Raji (cell line): ENCODE measurements around the gene CA11.

Source experiments
- POLR2A ChIP-seq: IDR thresholded peaks from 2 replicates; pipeline ENCODE4 v1.6.1; 2011; ENCODE audit warnings: low read depth, low read length, control low read depth; ENCODE audit not compliant: insufficient read depth

Gene CA11

DNA sequence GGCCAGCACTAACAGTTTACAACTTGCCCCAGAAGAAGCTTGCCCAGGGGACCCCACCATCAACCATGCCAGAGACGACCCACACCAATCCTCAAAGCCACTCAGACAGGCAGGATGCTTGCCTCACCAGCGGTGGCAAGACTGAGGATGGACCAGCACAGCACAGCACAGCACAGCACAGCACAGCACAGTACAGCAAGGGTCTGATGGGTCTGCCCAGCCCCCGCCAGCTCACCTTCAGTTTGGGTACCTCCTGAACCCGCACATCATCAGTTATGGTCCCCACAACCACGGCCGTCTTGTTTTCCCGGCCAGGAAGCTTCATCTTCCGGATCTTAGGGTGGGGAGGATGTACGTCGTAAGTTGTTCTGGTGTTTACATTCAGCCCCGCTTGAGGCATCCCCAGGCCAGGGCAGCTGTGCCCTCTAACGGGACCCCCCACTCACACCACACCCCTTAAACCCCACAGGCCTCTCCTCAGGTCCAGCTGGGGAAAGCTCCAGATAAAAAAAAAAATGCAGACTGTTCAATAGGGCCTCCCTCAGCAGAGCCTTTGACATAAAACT lies 29.4 kb downstream of the CA11 start:
- TF ChIP-seq POLR2A, result no peak

DNA sequence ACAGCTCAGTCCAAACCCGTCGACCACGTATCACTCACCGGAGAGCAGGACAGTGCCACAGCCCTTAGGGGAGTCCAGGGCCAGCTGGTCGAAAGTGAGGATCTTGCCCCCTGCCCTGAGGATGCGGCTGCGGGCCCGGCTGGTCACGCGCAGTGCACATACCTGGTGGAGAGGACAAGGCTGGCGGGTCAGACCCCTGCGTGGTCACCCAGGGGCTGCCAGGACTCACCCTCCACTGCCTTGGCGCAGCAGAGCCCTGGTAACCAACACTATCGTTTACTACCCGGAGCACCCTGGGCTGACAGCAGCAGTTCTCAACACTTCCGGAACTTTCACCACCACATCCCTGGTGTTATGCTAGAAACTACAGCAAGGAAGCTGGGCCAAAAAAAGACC lies 29.9 kb downstream of the CA11 start:
- no peak for TF ChIP-seq POLR2A

DNA sequence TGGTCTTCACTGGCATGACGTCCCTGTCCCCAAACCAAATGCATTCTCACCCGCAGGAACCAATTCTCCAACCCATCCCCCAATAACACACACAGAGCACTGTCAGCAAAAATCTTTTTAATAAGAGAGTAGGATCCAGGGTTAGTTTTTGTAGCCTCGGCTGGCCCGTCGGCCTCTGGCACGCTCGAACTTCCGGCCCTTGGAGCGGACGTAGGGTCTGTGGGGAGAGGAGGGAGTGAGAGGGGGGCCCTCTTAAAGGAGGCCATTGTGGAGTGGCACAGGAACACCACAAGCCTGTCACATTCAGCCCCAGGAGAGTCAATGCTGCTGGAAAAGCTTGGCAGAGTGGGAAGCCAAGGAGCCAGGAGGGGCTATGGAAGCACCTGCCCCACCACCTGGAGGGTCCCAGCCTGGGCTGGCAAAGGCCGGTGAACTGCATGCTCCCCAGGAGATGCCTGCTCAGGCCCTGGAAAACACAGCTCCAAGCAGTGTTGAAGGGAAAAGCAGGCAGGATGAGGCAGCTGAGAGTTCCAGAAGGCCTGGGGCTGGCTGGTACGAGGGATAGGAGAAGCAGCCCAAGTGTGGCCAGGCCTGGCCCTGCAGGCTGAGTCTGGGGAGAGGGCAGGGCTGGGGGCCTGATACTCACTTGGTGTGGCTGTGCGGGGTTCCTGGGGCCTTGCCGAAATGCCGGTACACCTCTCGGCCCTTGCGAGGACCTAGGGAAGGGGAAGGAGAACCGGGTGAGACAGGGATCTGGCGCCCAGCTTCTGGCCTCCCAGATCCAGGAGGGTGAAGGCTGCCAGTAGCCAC lies 30.6 kb downstream of the CA11 start:
- no peak for TF ChIP-seq POLR2A

DNA sequence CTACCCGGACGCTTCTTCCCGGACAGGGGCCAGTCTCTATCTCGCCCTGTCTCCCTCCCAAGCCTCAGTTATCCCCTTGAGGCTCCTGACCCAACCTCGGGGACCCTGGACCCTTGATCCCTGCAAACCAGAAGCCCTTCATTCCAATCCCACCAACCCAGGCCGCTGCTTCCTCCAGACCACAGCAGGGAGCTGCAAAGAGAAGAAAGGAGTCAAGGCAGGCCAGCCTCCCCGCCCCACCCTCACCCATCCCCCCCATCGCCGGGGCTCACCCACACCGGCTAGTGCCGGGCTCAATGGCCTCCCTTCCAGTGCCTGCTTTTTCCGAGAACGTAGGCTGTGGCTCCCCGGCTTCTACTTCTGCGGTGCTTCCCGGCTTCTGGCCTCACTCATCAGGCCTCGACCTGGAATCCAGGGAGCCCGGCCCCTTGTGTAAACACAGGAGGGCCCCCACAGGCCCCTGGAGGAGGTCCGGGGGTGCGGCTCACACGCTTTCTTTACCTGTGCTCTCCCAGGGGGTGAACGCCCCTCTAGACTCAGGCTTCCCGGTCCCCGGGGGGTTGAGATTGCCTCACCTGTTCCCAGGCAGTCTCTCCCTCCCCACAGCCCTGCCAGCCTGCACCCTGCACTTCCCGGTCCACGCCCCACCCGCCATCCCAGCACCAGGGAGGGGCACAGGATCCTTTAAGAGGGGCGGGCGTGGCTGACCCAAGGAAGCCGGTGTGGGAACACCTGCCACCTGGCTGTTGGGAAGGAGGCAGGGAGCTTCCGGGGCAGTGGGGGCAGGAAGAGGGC lies 31.4 kb downstream of the CA11 start, which contains the start of gene FAM83E:
Gene FAM83E (minus strand): TSS at position 641 of the 795 bp plus-strand sequence. CDS start 1,704 bp downstream, outside the sequence.
- TF ChIP-seq POLR2A, result no peak; the same call in 1 of the 2 replicates

DNA sequence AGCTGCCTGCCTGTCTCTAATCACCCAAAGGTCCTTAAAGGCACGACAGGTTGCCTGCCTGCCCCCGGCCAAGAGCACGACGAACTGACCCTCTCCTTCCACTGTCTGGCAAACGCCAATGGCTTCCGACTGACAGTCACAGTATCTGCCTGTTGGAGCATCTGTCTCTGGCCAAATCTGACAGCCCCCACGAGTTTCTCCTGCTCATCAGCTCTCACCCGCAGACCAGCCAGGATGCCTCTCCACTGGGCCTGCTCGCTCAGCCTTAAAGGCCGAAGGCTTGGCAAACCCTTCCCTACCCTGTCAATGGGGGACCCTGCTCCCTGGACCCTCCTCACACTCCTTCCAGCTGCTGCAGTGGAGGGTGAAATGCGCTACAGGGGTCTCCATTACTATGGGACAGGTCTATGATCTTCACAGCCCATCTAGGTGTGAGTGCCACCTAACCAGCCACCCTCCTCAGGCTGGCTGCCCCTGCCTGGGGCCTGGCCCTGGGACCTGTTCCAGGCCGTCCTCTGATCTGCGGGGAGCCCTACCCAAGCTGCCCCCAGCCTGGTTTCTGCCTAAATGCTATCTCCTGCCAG lies 32.0 kb downstream of the CA11 start:
- peak; percentile 40; the same call in 1 of the 2 replicates for TF ChIP-seq POLR2A

DNA sequence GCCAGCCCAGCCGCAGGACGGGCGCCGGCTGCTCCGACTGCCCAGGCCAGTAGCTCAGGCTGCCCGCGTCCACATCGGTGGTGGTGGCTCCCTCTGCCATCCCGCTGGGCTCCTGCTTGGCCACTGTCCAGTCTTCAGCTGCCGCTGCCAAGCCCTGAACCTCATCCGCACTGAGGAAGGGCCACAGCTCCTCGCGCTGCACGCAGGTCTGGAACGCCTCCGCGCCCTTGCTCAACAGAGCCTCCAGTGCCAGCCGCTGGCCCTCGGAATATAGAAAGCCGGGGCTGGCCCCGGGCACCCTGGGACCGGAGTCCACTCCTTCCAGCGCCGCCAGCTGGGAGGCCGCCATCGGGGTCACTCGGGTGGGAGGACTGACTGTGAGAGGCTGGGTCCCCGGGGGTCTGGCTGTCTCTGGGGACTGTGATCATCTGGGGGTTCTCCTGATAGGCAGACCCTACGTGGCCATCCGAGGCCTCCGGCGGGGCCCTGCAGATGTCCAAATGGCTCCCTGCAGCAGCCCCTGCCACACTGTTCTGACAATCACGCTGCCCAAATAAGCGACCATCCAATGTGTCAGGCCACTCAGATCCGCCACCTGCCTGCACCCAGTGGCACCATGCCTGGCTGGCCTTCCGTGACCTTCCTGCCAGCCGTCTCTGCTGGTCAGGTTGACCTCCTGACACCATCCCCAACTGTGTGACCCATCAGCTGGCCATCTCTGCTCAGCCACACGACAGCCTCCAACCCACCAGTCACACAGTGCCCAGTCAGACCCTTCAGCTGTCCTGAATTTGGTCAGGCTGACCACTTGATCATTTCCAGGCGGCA lies 32.7 kb downstream of the CA11 start:
- no peak for TF ChIP-seq POLR2A

DNA sequence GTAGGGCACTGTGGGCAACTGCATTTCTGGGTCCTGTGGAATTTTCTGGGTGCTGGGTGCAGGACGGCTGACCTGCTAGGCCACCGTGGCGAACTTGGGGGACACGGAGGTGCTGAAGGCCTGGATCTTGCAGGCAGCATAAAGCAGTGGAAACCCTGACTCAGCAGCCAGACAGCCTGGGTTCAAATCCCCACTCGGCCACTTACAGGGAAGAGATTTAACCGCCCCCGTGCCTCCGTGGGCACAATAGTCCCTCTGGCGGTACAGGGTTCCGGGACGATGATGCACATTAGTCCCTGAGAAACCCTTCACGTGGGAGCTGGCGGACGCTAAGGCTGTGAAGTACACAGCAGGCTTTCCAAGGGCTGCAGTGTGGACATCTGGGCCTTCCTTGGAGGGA lies 34.1 kb downstream of the CA11 start:
- TF ChIP-seq POLR2A, result no peak

DNA sequence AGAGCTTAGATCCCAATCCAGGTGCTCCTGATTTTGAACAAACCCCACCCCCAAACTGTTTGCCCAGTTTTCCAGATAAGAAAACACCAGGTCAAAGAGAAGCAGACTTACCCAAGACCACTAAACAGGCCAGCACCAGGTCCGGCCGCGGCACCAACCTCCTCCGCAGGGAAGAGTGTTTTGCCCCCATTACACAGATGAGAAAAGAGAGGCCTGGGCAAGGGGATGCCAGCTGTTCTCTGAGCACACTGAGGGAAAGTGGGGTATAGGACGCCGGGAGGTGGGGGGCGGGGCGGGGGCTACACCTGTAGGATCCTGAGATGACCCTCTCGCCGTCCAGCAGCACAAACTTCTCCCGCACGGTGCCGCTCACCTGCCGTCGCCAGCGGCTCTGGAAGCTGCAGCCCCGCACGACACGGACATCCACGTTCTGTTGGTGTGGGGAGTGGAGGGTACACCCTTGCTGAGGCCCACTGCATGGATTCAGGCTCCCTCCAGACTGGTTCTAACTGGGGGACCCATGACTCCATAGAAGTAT lies 36.3 kb downstream of the CA11 start:
- TF ChIP-seq POLR2A, result no peak

DNA sequence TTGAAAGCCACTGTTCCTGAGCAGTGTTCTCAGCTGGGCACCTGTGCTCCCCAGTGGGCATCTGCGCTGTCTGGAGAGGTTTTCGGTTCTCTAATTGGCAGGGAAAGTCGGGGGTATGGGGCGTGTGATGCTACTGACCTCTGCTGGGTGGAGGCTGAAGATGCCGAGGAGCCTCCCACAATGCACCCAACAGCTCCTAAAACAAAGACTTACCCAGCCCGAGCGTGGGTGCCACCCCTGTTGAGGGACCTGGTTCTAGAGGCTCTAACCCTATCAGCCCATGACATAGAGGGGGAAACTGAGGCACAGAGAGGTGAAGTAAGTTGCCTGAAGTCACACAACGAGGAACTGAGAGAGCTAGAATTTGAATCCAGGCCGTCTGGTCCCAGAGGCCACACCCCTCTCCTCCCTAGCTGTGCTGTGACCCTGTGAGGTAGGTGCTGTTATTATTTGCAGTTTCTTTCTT lies 37.2 kb downstream of the CA11 start:
- TF ChIP-seq POLR2A, result 0 out of 2 replicates have a peak, but pooled peaks have one; percentile 28

DNA sequence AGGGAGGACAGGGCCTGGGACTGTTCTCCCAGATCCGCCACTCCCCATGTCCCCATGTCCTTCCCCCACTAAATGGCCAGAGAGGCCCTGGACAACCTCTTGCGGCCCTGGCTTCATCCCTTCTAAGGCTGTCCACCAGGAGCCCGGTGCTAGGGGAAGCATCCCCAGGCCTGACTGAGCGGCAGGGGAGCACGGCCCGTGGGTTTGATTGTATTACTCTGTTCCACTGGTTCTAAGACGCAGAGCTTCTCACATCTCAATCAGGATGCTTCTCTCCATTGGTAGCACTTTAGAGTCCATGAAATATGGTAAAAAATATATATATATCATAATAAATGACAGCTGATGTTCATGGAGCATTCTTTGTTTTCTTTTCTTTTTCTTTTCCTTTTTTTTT lies 38.6 kb downstream of the CA11 start:
- no peak for TF ChIP-seq POLR2A

DNA sequence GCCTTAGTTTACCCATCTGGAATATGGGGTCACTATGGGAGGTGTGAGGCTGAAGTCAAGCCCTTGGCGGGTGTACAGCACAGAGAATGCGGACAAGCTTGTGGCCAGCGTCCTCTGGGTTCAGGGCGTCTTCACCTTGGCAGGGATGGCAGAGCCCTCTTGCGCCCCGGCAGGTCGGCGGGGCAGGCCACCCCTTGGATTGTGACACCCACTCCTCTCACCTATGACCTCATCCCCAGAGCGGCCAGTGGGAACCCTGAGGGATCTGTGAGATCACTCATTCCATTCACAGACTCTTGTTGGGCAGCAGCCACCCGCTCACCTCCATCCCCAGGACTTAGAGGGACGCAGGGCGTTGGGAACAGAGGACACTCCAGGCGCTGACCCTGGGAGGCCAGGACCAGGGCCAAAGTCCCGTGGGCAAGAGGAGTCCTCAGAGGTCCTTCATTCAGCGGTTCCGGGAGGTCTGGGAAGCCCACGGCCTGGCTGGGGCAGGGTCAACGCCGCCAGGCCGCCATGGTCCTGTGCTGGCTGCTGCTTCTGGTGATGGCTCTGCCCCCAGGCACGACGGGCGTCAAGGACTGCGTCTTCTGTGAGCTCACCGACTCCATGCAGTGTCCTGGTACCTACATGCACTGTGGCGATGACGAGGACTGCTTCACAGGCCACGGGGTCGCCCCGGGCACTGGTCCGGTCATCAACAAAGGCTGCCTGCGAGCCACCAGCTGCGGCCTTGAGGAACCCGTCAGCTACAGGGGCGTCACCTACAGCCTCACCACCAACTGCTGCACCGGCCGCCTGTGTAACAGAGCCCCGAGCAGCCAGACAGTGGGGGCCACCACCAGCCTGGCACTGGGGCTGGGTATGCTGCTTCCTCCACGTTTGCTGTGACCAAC lies 39.3 kb downstream of the CA11 start, which contains the start of gene SPACA4:
Gene SPACA4 (plus strand): TSS at position 280 of the 896 bp plus-strand sequence. CDS start 237 bp downstream, at position 517.
- no peak for TF ChIP-seq POLR2A

DNA sequence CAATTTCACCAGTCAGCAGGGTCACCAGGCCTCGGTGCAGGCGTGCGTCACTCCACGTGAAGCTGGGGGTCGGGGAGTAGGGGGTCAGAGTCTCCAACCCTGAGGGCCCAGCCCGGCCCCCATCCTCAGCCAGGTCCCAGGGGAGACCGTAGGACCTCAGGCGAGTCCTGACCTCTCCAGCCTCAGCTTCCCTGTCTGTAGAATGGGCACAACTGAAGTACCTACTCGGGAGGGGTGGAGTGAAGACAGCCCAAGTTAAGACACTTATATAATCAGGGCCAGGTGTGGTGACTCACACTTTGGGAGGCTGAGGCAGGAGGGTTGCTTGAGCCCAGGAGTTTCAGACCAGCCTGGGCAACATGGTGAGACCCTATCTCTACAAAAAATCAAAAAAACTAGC lies 42.1 kb downstream of the CA11 start:
- TF ChIP-seq POLR2A, result no peak

DNA sequence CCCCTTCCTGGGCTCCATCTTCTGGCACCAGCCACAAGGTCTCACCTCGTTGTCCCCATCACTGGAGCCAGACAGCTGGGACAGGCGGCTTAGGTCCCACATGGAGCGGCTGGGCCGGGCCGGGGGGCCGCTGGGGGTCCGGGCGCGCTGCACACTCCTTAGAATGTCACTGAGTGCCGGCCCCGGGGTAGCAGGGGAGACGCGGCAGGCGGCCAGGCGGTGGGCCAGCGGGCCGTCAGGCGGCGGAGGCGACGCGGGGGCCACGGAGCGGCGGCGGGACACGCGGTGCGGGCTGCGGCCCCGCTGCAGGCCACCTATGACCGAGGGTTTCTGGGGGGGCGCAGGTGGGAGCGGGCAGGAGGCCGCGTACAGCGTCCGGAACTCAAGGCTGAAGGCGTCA lies 42.5 kb downstream of the CA11 start:
- no peak for TF ChIP-seq POLR2A
